LoVo (cell line): ENCODE measurements around the gene SEMA4D.
A peak's percentile ranks its signal among the peaks of the same experiment; 100 is the strongest.

Experiments
- DNase-seq: peaks from one replicate; pipeline ENCODE4 v3.0.0-alpha.2; 2016; ENCODE audit warnings: low spot score

The SEMA4D gene, protein sequence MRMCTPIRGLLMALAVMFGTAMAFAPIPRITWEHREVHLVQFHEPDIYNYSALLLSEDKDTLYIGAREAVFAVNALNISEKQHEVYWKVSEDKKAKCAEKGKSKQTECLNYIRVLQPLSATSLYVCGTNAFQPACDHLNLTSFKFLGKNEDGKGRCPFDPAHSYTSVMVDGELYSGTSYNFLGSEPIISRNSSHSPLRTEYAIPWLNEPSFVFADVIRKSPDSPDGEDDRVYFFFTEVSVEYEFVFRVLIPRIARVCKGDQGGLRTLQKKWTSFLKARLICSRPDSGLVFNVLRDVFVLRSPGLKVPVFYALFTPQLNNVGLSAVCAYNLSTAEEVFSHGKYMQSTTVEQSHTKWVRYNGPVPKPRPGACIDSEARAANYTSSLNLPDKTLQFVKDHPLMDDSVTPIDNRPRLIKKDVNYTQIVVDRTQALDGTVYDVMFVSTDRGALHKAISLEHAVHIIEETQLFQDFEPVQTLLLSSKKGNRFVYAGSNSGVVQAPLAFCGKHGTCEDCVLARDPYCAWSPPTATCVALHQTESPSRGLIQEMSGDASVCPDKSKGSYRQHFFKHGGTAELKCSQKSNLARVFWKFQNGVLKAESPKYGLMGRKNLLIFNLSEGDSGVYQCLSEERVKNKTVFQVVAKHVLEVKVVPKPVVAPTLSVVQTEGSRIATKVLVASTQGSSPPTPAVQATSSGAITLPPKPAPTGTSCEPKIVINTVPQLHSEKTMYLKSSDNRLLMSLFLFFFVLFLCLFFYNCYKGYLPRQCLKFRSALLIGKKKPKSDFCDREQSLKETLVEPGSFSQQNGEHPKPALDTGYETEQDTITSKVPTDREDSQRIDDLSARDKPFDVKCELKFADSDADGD

DNA sequence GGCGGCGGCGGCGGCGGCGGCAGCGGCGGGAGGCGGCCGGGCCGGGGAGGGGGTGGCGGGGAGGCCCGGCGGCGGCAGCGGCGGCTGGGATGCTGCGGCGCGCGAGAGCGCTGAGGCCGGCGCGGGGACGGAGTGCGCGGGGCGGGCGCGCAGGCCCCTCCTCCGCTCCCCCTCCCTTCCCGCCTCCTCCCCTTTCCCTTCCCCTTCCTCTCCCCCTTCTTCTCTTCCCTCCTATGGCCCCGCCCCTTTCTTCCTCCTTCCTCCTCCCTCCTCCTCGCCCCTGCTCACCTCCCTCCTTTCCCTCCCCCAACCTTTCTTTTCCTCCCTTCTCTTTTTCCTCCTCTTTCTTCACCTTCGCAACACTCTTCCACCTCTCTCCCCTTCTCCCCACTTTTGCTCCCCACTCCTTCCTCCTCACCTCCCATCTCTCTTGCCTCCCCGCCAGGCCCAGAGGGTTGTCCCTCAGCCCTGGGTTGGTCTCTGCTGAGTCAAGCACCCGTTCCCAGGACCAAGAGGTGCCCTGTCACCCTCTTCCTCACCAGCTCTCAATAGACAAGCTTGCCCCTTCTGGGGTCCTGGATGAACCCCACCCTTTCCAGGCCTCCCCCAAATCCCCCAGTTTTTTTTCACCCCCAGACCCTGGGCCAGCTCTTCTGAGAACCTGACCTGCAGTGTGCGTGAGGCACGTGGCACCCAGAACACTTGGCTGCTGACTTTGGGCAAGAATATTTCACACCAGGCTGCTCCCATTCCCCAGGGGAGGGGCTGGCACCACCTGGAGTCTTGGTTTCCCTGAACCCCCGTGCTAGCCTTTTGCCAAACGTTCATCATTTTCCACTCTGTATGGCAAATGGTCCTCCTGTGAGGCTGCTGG lies at the start of gene SEMA4D:
Gene SEMA4D, minus strand, starts transcription at position 136 of the 874 bp plus-strand sequence. CDS start 92,657 bp downstream, outside the sequence.
- peak; percentile 76 for DNase-seq

DNA sequence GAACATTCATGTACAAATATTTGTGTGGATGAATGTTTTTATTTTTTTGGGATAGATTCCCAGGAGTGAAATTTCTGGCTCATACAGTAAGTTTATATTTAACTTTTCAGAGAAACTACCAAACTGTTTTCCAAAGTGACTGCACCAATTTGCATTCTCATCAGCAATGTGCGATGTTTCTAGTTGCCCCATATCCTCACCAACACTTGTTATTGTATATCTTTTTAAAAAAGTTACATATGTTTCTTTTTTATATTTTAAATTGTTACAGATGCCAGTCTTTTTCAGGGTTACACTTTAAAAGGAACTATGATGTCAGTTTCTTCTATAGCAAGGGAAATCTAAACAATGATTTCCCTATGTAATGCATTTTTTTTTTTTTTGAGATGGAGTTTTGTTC lies 49.1 kb upstream of the SEMA4D start:
- no peak for DNase-seq

DNA sequence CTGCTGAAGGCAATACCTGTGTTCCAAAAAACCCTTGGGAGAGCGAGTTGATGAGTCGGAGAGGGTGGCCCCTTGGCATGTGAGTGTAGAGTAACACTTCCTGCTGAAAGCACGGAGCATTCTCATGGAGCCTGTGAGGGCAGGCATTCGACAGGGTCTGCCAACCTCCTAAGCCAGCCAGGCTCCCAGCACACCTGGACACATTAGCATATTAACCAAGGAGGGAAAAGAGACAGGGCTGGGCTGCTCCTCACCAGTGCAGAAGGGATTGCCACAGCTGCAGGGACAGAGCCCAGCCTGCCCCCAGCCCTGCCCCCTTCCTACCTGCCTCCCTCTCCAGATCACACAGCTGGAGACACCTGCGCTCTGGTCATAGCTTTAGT lies 46.4 kb upstream of the SEMA4D start:
- no peak for DNase-seq

DNA sequence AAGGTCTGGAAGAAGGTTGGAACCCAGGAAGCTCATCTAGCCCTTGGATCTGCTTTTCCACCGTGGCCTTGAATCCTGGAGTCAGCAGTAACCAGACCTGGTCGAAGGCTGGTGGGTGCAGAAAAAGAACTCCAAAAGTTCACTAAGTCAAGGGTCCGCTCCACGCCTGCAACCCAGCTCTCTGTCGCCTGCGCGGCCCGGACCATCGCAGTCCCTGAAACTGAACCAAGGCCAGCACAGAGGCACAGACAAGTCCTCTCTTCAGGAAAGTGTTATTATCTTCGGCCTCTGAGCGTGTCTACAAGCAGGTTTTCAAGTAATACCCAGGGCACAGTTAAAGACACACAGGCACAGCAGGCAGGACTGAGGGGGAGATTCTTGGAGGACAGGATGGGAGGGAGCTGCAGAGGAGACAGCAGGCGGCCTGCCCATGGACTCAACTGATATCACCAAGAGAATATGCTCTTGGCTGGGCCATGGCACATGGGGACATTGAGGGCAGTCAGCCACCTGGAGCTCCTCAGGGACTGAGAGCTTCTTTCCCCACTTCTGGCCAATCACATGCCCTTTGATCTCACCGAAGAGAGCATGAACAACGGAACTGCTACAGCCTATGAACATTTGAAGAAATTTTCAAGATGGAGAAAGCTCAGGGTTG lies 45.8 kb upstream of the SEMA4D start:
- DNase-seq = no peak

- no peak for DNase-seq
Measured at GRCh38 chr9:89543111-89543510, 45.2 kb upstream of the SEMA4D start.

DNA sequence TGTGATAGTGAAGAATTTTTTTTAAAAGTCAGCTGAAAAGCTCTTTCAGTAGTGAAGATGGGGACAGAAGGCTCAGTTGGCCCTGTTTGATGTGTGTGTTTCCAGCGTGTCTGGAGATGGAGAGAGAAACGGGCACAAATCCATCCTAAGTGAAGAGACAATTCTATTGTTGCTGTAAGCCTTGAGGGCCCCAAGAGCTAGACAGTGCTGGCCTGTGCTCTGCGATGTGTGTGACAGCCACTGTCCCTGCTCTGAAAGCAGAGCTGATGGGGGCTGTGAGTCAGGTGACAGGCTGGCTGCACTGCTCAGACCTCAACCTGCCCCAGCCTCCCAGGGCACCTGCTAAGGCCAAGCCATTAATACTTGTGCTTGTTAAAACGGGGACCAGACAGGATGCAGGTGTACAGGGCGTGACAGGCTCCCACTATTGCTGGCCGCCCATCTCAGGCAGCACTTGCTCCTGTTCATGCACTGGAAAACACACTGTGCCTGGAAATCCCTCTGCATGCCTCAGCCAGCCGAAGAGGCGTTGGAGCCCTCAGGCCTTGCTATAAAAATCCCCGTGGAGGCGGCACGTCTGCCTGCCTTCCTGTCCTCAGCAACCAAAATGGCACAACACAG lies 44.6 kb upstream of the SEMA4D start:
- no peak for DNase-seq

DNA sequence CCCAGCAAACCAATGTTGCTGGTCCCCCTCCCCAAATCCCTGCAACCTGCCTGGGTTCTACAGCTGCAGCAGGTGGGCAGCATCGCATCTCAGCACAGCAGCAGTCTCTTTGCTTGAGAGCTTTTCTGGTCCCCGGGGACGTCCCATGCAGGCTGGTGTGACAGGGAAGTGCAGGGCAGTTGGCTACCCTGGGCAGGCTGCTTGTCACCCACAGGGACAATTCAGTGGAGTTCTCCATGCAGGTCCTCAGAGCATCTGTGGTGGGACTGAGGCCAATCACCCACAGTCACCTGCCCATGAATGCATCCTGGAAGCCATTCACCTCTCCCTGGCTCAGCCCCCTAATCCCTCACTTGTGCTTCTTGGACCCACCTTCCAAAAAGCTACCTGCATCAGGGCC lies 43.9 kb upstream of the SEMA4D start:
- no peak for DNase-seq

- no peak for DNase-seq
Measured at GRCh38 chr9:89539374-89539773, 41.5 kb upstream of the SEMA4D start.

DNA sequence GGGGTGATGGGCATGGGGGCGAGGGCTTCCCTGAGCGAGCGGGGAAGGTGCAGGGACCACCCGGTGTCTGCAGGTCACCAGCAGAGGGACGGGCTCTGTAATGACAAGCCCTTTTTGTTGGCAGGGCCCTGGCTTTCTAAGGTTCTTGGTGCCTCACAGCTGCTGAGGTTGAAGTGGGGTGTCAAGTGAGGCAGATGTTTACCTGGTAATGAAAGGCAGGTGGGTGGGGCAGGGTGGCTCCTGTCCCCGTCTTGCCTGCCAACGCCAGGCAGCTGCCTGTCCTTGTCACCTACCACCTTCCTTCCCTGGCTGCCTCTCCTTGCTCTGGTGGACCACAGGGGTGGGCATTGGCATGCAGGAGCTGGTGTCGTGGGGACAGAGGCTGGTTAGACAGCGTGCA lies 41.0 kb upstream of the SEMA4D start:
- no peak for DNase-seq

DNA sequence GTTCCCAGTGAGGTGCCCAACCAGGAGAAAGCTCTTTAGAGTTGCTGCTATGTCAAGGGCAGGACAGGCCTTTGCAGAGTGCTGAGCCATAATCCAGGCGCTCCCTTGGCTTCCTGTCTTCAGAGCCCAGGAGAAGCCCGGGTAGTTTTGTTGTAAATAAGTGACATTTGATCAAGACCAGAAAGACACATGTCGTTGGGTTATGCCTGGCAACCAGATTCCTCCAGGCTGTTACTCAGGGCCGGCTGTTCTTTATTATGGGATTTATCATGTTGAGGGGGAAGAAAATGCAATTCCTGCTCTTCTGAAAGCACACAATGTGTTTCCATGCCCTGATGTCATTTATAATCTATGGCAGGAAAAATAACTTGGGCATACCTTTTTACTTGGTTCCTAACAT lies 39.3 kb upstream of the SEMA4D start:
- no peak for DNase-seq

GRCh38 chr9:89536600-89536999 lies 38.7 kb upstream of the SEMA4D start:
- DNase-seq = no peak

DNA sequence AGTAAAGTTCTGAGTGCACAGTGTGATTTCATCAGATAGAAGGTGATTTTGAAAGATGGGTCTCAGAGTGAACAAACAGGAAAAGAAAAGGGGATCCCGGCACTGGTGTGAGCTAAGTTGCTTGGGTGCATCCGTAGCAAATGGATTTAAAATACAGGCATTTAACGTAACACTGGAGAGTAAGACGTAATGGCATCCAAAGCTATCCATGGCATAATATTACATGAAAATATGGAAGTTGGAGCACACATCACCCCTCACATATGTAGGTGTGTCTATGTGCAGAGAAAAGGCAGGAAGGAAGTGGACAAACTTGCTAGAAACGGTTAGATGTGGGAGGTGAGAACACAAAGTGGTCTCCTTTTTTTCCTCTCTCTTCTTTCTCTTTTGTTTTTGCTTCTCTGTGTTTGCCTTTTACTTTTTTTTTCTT lies 38.2 kb upstream of the SEMA4D start:
- no peak for DNase-seq

DNA sequence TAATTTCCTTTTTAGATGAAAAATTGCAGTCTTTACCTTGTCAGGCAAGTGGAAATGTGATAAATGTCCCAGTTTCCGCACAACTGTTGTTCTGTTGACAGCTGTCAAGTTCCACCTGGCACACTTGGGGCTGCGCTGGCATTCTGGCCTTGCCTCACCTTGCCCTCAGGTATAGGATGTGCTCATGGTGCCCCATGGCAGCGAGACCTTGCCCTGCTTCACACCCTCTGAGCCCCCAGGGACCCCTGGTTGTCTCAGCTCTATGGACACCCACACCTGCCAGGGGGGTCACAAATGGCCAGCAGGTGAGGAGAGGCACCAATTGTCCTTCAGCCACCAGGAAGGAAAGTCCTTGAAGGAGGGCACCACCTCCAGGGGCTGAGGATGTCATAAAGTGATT lies 37.5 kb upstream of the SEMA4D start:
- DNase-seq = no peak

GRCh38 chr9:89534515-89535287 lies 36.8 kb upstream of the SEMA4D start:
- DNase-seq = no peak

DNA sequence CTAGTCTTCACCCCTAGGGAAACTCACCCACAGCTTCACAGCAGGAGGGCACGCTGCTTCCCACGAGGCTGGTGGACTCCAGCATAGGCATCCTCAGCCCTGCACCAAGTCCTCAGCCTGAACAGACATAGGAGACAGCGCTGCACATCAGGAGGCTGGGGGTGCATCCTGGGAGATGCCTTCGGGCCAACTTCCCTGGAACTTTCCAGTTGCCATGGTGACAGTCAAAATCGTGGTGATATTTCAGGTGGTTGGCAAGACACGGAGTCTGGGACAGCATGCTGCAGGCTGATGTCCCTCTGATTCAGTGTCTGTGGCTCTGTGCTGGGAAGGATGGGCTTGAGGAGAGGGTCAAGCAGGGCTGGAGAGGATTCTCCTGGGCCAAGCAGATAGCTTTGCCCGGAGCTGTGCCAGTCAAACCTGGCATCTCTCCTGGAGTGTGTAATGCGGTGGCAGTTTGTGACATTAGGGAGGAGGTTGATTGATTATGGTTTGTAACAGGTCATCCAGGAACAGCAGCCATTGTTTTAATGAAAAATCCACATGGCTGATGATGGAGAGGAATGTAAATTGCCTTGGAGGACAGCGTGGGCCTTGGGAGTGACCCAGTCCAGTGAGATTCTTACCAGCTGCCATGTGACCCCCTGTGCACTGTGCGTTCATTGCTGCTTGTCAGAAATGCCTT lies 35.6 kb upstream of the SEMA4D start:
- no peak for DNase-seq

DNA sequence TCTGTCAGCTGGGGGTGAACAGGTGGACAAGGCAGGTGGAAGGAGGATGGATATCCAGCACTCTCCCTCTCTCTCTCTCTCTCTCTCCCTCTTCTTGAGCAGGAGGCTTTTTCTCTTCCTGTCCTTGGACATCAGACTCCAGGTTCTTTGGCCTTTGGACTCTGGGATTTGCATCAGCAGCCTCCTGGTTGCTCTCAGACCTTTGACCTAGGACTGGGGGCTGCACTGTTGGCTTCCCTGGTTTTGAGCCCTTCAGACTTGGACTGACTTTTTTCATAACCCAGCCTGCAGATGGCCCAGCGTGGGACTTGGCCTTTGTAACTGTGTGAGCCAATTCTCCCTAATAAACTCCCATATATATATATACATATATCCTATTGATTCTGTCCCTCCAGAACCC lies 35.0 kb upstream of the SEMA4D start:
- no peak for DNase-seq

DNA sequence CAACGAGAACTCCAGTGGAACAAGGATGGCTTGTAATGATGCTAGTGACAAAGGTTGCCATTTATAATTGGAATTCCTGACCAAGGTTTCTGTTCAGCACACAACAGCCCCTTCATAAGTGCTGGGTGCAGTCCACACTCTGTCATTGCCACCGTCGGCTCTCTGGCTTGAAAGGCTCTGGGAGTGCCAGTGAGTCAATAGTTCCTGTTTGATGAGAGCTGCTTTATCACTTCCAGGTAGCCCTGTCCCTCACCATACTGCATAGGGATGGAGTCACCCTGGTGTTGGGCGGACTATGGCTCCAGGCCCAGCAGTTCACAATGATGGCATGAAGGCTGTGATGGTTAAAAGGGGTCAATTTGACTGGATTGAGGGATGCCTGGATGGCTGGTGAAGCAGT lies 34.6 kb upstream of the SEMA4D start:
- no peak for DNase-seq

GRCh38 chr9:89531766-89532165 lies 33.9 kb upstream of the SEMA4D start:
- no peak for DNase-seq

DNA sequence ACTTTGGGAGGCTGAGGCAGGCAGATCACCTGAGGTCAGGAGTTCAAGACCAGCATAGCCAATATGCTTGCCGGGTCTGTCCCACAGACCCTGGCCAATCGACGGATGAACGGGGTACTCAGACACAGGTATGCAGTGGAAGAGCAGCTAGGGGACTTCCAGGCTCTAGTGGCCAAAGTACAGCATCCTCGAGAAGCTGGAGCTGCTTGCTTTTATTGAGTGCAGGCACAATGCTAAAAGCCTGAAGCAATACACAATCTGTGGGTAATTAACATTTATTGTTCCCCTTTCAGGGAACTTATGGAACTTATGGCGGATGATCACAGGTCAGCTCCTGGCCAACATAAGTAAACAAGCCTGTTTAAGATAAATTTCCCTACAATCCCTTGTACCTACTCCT lies 32.8 kb upstream of the SEMA4D start:
- no peak for DNase-seq
